Fibroblast of skin of scalp (primary cell): ENCODE data around the gene SDK2.

Experiments
- DNase-seq: peaks from one replicate; pipeline ENCODE4 v3.0.0-alpha.2; 2013

Gene SDK2

DNA sequence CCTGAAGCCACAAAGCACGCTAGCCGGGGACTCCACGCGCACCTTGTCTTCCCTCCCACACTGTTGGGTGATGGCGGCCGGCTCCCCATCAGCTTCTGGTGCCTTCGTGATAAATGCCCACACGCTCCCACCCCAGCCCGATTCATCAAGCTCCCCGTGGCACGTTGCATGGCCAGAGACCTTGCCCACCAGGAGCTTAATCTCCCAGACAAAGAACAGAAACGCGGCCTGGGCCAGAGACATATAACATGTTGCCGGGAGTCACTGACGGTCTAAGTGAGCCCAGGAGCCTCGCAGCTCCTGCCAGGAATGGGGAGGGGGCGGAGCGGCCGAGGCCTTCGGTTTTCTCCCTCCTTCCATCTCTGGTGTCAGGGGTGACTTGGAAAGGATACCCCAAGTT is 93.1 kb downstream of the SDK2 start:
- no peak for DNase-seq

DNA sequence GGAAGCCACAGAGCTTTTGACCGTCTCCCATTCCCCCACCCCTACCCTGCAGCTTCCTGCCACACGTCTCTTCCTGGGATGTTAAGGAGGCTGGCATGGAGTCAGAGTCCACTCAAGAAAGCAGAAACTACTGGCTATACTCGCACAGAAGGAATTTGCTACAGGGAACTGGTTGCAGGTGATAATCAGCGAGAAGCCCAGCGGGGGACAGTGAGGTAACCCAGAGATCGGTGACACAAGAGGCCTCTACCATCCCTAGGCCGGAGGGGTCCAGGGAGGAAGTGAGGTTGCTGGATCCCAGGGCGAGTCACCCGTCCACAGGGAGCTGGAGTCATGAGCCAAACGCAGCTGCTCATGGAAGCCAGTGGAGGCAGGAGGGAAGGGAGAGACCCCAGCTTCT is 93.7 kb downstream of the SDK2 start:
- peak; percentile 25 for DNase-seq

DNA sequence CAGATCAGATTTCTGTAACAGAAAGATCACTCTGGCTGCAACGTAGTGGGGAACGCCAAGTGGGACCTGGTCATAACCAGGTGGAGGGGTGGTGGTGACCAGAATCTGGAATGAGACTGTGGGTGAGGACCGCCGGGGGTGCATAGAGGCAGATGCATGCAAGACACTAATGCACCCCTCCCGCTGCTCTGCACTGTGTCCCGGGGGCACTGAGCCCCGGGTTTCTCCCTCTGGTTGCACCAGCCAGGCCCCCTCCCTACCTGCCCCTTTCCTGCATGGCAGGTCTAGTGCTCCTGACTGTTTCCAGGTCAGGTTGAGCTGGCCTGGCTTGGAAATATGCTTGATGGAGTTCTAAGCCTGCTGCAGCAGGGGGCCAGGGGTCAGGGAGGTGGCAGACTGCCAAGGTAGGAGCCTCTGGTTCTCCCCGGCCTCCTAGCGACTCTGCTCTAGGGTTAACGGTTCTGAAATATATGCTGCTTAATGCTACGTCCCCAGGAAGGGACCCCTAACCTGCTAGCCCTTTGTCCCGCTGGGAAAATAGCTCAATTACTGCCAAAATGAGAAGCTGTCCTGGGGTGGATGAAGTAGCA is 94.3 kb downstream of the SDK2 start:
- no peak for DNase-seq

DNA sequence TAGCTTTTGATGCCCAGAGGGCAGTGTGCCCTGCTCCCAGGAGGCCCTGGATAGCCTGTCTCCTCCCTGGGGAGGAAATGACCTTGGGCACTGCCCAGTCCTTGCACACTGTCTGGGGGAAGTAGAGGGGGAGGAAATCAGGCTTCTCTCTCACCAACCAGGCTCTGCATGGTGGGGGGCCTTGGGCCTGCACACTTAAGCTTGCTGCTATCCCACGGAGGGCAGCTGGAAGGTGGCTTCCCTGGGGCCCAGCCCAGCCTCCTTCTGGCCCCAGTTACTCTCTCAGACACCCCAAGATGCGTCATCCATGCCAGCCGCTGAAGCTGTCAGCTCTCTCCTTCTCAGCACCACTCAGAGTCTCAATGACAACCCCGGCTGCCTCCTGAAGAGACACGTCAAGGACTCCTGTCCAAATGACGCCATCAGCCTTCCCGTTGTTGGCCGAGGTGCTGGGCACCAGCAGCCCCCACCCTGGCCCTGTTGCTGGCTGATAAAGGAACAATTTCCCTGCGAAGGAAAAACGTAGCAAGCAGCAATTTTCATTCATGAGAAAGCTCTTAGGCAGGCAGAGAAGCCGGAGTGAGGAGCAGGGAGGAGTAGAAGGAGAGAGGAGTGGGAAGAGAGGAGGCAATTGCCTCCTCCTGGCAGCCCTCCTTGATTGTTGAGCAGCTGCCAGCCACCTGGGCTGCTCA is 95.5 kb downstream of the SDK2 start:
- no peak for DNase-seq

DNA sequence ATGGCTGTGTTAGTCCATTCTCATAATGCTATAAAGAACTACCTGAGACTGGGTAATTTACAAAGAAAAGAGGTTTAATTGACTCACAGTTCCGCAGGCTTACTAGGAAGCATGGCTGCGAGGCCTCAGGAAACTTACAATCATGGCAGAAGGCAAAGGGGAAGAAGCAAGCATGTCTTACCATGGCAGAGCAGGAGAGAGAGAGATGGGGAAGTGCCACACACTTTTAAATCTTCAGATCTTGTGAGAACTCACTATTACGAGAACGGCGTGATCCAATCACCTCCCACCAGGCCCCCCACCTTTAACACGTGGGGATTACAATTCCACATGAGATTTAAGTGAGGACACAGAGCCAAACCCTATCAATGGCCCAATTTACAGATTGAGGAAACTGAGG is 96.5 kb downstream of the SDK2 start:
- DNase-seq: no peak

DNA sequence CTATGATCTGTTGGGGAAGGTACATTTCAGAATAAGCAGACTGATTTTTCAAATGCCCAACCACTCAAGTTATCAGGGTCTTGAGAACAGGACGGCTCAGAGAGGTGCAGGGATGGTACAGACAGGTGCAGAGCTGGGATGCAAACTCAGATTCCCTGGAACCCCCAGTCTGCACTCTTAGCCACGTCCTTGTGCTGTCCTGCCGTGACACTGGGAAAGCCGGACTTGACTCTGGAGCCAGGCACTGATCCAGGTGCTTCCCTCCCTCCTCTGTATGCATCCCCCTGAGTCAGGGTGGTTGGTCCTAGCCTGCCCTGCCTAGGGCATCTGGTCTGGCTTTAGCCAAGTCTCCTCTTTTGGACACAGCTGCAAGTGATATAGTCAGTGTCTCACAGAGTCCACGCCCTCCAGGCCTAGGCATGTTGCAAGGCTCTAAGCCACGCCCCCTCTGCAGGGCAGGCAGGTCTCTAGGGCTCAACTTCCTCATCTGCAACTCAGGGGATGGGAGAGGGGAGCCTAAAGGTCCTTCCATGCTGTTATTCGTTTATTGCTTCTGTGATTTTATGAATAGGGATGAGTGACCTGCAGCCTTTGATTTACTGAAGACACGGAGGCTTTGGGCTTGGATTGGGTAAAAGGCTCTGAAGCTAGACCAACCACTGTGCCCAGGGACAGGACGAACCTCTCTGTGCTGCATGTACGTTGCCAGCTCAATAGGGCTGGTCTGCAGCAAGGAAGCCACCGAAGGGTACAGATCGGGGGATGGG is 97.3 kb downstream of the SDK2 start:
- DNase-seq: peak; percentile 14

DNA sequence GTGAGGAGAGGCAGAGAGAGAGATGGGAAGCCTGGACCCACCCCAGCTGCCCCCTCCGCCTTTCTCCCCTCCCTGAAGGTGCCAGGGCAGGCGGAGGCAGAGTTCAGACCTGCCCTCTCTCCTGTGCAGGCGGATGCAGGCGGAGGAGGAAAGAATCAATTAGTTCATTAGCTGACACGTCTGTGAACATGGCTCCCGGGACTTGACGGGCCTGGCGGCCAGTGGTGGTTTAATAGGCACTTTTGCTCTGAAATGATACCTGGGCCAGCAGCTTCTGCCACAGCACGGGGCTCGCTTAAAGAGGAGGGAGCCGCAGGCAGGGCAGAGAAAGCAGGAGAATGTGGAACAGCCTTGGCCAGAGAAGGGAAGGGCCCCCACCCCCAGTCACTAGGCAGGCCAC is 98.1 kb downstream of the SDK2 start:
- DNase-seq: no peak

DNA sequence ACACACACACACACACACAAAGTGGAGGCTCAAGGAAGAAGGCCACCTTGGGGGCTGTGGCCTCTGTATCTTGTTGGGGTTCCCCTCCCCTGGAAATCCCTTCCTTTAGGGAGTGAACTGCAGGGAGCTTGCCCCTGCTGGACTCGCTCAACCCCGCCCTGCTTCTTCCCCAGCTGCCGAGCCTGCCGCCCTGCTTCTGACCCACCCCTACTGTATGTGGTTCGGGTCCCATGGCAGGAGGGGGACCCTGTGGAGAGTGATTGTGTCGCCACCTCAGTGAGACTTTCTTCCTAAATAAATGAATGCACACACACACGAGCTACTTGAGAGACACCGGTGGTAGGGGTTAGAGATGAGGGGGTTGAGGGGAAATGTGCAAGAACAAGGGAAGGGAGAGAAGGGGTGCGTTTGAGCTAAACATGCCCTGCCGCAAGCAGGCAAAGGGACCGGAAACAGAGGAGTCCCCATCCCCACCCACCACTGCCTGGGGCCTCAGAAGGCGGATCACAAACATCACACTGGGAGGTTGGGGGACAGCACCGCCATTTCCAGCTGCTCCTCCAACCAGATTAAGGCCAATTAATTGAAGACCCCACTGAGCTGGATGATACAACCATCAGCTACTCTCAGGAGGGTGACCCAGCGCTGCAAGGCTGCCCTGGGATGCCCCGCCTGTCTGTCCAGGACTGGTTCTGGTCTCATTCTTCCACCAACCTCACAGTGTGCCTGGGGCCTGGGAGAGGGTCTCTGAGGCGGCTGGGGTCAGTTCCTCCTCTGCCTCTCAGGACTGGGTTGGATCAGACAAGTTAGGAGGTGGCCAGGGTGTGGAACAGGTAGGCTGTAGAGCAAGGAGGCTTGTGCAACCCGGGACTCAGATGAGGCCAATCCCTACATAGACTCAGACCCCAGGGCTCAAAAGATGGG is 98.9 kb downstream of the SDK2 start:
- no peak for DNase-seq

DNA sequence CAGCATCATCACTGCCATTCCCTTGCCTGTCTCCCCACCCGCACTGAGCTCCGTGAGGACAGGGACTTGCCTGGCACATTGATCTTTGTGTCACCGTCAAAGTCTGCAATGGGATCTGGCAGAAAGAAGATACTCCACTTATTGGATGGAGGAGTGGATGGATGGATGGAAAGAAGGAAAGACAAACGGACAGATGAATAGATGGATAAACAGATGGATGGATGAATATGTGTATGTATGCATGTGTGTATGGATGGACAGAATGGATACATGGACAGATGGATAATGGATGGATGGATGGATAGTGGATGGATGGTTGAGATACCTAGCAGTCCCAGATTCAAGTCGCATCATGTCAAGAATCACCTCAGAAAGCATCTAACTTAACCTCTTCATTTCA is 99.9 kb downstream of the SDK2 start:
- DNase-seq: no peak

DNA sequence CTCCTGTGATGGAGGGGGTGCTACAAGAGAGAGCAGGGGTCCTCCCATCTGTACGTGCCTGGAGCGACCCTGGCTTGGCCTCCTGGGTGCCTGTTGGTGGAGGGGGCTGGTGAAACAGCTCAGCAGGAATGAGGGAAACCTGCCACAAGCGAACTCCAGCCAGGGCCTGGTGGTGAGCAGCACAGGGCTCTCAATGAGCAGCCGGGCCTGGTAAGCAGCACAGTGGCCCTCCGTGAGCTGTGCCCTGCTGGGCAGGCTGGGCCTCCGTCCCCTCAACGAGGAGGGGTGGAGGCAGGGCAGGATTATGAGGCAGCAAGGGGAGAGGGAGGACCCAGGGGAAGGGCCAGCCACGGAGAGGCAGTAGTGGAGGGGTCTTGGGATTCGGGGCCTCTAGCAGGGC is 101.9 kb downstream of the SDK2 start:
- DNase-seq: no peak

DNA sequence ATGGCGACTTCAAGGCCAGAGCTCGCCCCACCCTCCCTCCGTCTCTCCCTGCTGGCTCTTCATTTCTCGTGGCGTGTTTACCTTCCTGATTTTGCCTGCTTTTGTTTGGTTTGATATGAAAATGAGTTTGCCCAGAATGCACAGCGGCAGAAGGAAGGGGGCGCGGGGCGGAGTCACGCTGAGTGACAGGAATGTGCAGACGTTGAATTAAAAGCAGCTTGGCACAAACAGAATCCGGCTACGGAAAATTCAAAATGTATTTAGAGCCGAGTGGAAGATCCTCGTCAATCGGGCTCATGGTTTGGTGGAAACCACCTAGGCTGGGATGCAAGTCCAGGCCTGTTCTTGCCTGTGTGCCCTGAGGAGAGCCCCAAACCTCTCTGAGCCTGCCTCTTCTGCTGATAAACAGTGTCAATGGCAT is 102.7 kb downstream of the SDK2 start:
- DNase-seq: no peak

DNA sequence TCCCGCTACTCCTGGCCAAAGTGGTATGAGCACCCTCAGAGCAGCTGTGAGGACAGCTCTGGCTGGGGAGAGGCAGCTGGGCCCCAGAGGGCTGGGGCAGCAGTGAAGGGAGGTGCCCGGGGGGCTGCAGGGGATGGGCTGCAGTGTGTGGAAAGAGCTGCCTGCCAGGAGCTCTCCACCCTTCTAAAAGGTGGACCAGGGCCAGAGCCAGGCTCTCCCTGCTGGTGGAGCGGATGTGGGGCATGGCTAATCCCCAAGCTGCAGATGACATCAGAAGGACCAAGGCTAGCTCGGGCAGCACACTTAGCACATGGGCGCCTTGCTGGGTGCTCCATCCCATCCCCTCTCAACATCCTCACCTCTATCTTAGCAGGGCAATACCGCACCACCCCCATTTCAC is 103.1 kb downstream of the SDK2 start:
- DNase-seq: no peak

DNA sequence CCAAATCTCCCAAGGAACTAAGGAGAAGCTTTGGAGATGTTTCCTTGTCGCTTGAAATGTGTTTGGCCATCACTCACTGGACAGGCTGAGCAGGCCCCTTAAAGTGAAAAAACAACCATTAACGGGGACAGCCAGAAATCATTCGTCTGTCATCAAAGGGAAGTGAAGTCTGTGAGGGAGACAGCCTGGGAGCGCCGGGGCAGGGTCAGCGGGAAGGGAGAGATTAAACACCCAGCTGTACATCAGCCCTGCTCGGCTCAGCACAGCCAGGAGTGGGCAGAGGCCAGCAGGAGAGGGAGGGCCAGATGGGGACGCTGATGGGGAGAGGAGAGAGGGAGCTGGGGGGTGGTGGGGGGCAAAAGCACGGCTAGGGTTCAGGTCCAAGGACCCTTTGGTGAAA is 105.1 kb downstream of the SDK2 start:
- DNase-seq: no peak

DNA sequence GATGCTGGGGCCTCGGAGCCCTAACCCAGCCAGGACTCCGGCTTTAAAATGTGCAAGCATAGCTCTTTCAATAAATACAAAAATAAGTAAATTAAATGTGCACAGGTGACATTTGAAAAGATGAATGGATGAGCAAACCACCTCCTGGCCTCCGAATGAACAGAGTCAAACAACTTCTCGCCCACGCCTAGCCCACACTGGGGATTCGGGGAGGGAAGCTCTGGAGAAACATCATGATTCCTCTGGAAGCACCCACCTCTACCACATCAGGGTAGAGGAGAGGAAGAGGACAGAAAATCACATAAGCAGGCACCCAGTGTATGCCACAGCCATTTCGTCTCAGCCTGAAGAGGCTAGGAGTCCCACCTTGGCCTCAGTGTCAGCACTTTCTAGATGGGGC is 105.8 kb downstream of the SDK2 start:
- no peak for DNase-seq

DNA sequence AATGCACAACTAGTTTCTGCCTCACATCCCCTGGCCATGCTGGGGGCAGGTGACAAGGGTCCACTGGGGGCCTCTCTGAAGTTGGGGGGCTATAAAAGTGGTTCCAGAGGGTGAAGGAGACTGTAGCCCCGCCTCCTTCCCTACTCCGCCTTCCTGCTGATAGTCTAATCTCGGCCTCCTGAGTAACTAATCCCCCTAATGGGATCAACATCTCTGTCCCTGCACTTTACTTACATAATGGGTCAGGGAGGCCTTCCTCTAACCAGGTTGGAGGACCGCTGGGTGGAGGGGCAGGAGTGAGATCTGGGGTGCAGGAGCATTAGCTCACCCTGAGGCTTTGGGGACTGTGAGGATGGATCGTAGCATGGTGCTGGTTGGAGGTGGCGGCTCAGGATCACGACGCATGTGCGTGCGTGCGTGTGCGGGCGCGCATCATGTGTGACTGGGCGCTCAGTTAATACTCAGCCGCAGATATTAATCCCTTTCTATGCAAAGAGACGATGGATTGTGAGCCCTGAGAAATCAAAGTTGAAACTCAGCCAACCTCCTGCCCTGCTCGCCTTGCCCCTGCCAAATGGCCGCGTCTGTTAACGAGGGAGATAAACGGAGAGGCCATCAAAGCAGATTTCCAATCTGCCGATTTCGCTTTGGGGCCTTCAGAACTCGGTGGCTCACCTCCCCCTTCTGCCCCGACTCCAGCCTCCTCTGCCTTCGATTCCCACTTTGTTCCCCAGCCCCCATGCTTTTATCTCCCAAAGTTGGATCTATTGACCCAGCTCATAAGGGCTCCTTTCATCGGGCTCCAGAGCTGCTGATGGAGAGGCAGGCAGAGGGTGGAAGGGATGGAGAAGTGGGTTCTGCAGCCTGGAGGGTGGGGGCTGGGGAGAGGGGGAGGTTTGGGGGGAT is 107.3 kb downstream of the SDK2 start:
- DNase-seq: no peak

DNA sequence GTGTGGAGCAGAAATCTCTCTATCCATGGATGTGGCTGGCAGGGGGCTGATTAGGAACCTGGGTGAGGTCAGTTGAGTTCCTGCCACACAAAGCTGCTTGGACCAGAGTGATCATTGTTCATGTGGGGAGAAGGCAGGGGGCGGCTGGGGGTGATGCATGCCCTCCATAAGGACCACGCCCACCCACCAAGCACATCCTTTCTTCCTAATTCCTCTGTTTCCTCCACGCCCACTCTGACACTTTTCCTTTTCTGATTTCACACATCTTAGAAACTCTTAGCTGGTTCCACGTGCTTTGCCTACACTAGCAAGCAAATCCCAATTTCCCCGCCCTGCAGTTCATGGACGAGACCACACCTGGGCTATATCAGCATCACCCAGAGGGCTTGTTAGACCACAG is 108.5 kb downstream of the SDK2 start:
- no peak for DNase-seq

DNA sequence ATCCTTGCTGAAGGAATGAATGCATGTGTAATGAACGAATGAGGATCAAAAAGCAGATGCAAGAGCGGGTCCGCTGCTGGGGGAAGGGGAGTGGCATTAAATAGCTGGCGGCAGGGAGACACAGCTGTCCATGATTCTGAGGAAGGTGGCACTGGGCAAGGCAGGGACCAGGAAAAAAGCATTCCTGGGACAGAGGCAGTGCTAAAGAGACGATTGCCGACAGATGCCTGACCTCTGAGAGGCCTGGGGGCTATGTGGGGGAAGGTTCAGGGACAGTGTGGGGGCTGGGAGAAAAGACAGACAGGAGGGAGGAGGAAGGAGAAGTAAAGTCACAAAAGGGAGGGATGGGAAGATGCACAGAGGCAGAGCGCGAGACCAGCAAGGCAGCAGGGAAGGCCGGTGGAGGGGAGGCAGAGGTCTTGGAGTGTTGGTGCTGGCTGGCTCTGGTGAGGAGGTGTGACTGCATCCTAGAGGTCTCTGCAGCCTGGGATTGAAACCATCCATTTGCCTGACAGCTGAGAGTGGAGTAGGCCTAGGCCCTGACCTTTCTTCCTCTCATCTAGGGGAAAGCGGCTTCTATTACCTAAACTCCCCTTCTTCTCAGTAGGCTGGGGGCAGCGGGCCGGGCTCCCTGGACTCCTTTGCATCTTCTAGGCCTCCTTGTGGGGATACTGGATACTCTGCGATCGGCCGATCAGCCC is 109.9 kb downstream of the SDK2 start:
- no peak for DNase-seq

DNA sequence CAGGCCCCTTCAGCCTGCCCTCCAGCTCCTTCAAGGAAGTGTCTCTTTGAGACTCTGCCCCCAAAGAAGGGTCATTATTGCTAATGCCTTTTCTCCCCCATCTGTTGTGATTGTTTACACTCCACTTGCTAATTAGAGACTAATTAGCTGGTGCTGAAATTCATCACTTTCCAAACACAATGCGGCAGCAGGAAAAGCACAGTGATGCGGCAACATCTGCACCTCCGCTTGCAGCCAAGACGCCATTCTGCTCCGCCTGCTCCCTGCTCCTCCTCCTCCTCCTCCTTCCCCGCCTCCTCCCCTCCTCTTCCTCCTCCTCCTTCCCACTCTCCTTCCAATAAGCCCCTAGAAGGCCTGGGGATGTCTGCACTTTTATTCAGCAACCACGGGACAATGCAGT is 110.5 kb downstream of the SDK2 start:
- no peak for DNase-seq

DNA sequence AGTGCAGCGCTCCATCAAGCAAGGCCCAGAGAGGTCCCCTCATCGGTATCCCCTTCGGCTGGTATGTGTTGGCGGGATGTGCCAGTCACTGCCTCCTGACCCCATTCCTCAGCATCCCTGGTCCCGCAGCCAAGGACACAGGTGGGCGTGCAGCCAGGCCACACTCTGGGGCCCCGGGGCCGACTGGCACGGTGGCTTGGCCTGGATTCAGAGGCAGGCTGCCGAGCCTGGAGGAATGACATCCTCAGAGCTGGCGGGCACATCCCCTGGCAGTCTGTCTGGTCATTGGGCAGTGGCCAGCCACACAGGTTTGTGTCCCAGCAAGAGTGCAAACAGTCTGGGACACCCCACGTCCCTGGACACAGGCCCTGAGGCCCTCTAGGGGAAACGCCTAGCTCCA is 111.1 kb downstream of the SDK2 start:
- no peak for DNase-seq

DNA sequence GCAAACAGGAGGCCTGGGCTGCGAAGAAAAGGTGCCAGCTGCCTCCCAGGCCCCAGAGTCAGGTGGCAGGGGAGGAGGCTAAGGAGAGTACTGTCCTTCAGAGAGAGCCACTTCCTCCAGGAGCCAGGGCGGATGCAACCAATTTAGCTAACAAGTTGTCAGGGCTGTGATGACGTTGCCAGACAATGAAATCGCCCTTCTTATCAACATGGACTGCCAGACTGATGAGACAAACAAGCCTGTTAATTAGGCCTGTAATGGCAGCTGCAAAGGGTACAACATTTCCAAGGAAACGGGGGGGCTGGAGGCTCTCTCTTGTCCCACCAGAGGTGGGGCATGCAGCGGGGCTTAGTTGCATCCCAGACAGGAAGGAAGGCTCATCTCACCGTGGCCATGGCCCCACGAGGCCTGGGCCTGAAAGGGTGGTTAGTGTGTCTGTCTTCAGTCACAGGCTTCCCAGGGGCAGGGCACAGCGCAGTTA is 111.8 kb downstream of the SDK2 start:
- no peak for DNase-seq

DNA sequence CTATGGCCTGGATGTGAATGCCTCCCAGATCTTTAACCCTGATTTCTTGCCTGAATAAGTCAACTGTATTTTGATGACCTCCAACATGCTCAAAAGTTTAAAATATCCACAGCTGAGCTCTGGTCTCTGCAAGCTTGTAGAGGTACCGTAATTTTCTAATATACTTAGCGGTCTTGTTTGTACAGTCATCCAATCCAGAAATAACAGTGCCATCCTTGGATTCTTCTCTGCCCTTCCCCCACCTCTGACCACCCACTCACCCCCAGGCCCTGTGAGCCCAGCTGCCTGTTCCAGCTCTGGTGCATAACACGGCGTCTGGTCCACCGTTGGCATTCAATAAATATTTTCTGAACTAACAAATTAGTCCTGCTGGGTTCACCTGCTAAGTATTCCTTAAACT is 113.1 kb downstream of the SDK2 start:
- no peak for DNase-seq
